GM12891 (cell line): ENCODE results near the gene MPI.

Source experiments
- POLR2A ChIP-seq: IDR thresholded peaks from 2 replicates; pipeline ENCODE4 v1.6.1; 2011; ENCODE audit warnings: low read depth, low read length, control low read depth
- POLR2AphosphoS5 ChIP-seq: IDR thresholded peaks from 2 replicates; pipeline ENCODE4 v1.6.1; 2011; ENCODE audit warnings: low read depth, low read length, control low read depth
- SPI1 ChIP-seq: IDR thresholded peaks from 2 replicates; pipeline ENCODE4 v1.6.1; 2011; ENCODE audit warnings: low read depth, low read length, control low read depth
- TAF1 ChIP-seq: IDR thresholded peaks from 2 replicates; pipeline ENCODE4 v1.6.1; 2011; ENCODE audit warnings: low read depth, low read length, control low read depth

GRCh38 chr15:74843891-74844299, 45.9 kb upstream of the MPI start:
- TF ChIP-seq POLR2AphosphoS5 = no peak
- TF ChIP-seq POLR2A = no peak
- TF ChIP-seq TAF1 = no peak
- TF ChIP-seq SPI1 = no peak
